ENCODE data around the gene SKP1. TPM values are rescaled to one million over a fixed set of nuclear protein-coding genes. Genes with fewer than 3 reads are reported as not detected.
"Not testable (repeated sequence)": the region's sequence is repeated elsewhere in the genome, so short reads cannot be mapped to it uniquely, and the experiment has no call there.

Gene SKP1
- total RNA-seq, 1 donor from 2014 or later = 207 TPM

DNA sequence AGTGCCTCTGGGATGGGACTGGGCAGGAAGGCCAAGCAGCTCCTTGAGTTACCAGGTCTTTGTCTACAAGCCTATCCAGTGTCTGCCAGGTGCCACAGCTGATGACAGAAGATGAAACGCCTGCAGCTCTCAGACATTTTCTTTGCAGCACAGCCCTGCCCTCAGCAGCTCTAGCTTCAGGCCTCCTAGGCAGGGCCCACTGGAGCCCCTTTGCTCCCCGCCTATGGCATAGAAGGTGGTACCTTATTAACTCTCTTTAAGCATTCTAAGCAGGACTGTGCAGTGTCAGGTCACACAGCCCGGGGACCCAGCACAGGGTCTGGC lies 1.3 kb upstream of the SKP1 start:
- intact Hi-C loops (cut with micrococcal nuclease) = no loop called here

DNA sequence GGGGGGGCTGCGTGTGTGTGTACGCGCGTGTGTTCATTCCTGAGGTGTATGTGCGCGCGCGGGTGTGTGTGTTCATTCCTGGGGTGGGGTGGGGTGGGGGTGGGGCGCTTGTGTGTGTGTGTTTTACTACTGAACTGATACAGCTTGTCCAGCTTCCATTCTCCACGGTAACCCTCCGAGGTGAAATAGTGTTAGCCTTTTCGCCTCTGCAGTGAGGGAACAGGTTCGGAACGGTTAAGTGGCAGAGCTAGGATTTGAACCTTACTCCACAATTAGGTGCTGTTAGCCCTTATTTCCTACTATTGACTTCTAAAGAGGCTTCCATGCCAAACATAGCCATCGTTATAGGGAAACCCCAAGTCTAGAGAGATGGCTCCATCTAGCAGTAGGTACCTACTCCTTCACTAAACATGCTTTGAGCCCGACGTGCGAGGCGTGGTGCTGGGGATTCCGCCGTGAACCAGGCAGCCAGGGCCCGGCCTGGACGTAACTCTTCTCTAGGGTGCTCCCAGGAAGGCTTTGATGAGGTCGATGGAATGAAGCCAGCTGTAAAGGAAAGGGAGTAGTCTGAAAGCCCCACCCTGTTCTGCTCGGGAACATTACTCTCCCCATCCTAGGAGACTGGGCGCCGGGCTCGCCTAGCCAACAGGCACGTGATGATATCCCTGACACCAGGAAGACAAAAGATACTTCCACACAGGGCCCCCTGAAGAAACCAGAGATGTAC lies 782 bp upstream of the SKP1 start:
- intact Hi-C loops (cut with micrococcal nuclease) = loop anchor here (1.0 to 2.0 kb wide), 4 partner anchors 194 to 669 kb away; partner anchors contain the start of gene UBE2B

- intact Hi-C loops (cut with micrococcal nuclease) = loop anchor here (1.0 to 2.0 kb wide), 5 partner anchors 50 to 671 kb away; partner anchors contain the start of genes CAMLG and PPP2CA
Measured at GRCh38 chr5:134175921-134176510, 734 bp downstream of the SKP1 start.

DNA sequence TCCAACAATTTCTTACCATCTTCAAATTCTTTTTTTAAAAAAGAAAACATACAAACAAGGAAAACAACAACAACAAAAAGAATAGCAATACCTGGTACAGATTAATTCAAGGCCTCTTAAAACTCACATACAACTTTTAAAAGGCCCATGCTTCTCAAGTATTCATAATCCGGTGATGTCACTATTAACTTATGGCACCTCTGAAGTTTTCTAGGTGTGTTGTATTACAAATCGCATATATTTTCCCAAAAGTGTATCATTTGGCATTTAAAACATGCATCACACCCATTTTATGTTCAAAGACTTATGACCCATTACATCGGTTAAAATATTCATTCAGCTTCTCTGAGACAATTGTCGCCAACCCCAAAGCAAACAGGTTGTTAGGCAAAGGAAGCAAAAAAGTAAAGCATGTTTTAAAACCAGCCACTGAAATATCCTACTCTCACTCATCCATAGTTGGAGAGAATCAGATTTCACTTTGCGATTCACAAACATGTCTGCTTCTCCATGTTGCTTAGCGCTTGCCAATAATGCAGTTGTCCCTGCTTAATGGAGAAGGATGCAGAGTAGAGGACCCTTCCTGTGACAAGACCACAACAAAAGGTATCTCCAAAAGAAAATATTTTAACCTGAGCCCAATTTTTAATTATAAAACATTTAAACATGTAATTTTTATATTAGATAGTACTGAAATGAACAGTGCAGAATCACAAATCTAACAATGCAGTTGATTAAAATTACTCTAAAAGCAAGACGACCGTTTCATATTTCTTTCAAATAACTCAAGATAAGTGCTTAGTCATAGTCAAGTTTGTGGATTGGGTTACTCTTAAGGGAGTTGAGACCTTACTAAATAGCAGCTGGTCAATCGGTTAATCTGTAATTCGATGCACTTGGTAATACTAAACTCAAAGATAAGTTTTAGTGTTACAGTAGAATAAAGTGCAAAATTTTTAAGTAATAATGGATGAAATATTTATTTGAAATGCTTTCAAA lies 1.6 kb downstream of the SKP1 start:
- intact Hi-C loops (cut with micrococcal nuclease) = no loop called here

DNA sequence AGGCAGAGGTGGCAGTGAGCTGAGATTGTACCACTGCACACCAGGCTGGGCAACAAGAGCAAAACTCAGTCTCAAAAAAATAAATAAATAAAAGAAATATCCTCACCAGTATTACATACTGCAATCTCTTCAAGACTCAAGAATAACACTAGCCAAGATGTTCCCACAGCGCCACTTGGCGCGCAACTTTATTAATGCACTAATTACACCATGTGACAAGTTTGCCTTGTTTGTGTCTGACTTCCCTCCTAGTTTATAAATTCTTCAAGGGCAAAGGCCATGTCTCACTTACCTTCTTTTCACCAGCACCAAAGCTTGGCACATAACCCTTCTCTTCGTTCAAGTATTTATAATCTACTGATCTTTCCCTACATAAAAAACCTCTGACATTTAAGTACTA lies 4.8 kb downstream of the SKP1 start:
- intact Hi-C loops (cut with micrococcal nuclease) = no loop called here

DNA sequence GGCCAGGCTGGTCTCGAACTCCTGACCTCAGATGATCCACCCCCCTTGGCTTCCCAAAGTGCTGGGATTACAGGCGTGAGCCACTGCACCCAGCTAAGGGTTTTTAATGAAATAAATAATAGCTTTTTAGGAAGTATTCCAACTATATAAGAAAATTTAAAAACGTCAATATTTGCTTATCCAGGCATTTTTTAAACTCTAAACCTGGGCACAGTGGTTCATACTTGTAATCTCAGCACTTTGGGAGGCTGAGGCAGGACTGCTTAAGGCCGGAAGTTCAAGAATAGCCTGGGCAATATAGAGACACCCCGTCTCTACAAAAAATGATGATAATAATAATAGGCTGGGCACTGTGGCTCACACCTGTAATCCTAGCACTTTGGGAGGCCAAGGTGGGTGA lies 14.2 kb downstream of the SKP1 start:
- intact Hi-C loops (cut with micrococcal nuclease) = no loop called here

DNA sequence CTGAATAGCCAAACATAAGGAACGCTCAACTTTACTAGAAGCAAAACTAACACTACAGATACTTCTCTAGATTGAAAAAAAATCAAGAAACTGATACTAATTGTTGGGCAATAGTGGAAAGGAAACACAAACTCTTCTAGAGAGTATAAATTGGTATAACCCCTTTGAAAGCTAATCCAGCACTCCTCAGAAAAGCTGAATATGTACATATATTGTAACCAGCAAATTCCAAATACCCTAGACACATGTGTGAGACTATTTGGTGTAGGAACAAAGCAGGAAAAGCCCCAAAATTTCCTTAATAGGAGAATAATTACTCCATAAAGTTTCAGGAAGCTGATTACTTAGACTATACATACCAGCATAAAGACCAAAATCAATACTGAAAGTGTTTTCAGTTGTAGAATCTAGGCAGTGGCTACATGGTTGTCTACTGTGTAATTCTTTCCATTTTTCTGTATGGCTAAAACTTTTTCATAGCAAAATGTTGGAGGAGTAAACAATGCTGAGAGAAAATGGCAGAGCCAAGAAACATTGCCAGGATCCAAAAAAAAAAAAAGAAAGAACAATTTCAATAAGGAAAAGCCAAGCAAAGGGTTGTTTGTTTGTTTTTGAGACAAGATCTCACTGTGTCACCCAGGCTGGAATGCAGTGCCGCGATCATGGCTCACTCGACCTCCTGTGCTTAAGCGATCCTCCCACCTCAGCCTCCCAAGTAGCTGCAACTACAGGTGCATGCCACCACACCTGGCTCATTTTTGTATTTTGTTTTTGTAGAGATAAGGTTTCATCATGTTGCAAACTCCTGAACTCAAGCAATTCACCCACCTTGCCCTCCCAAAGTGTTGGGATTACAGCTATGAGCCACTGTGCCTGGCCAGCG lies 15.0 kb downstream of the SKP1 start:
- intact Hi-C loops (cut with micrococcal nuclease) = no loop called here

DNA sequence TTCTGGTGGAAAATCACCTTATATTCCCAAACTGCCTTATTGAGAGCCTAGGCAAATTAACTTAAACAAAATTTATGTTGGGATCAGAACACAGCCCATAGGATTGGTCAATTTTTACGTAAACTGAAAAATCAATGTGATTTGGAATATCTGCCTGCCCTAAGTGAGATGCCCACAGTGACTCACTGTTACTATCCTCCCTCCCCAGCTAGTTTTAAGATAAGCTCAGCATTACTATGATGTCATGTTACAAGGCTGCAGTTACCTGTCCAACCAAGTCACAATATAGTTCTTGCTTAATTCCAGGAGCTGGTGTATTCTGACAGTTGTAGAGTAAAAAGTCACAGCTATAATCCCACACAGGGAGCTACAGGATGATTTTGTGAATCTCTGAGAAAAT lies 23.1 kb downstream of the SKP1 start:
- intact Hi-C loops (cut with micrococcal nuclease) = no loop called here

DNA sequence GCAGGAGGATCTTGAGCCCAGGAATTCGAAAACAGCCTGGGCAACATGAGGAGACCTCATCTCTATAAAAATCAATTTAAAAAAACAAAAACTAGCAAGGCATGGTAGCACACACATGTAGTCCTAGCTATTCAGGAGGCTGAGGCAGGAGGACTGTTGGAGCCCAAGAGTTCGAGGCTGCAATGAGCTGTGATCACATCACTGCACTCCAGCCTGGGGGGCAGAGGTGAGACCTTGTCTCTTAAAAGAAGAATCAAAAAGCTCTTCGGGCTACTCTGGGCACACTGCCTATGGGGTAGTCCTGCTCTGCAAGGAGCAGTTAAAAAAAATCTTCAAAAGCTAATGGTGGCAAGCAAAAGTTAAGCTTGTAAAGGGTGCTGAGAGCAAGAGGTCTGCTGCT lies 23.5 kb downstream of the SKP1 start:
- intact Hi-C loops (cut with micrococcal nuclease) = no loop called here

DNA sequence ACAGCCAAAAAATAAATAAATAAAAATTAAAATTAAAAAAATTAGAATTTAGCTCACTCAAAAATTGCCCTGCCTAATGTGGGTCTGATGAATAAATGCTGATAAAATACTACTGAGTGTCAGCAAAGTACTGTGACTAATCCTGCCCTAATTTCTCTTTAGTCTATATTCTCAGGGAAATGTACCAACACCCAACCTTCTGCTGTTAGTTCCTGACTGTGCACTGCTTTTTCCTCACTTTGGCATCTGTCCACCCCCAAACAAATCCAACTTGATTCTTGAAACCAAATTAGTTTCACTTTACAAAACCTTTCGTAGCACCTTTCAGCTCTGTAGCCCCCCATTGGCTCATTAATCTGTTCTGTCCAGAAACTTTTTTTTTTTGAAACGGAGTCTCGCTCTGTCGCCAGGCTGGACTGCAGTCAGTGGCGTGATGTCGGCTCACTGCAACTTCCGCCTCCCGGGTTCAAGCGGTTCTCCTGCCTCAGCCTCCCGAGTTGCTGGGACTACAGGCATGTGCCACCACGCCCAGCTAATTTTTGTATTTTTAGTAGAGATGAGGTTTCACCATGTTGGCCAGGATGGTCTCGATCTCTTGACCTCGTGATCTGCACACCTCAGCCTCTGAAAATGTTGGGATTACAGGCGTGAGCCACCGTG lies 24.4 kb downstream of the SKP1 start:
- intact Hi-C loops (cut with micrococcal nuclease) = not testable (repeated sequence)

DNA sequence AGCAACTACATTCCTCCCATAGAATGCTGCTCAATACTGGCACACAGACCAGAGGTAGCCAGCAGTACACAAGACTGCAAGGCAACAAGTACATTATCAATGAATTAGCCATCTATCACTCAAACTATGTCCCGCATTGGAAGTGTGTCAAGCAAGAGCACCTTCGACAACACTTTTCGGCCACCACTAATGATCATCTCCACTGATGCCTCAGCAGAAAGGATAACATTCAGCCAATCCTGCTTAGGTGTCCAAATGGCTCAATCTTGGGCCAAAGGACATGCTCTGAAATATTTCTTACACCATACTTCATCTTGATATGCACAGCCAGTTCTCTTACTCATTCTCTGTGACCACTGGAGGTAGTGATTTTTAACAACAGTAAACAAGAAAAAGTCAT lies 25.0 kb downstream of the SKP1 start:
- intact Hi-C loops (cut with micrococcal nuclease) = no loop called here

DNA sequence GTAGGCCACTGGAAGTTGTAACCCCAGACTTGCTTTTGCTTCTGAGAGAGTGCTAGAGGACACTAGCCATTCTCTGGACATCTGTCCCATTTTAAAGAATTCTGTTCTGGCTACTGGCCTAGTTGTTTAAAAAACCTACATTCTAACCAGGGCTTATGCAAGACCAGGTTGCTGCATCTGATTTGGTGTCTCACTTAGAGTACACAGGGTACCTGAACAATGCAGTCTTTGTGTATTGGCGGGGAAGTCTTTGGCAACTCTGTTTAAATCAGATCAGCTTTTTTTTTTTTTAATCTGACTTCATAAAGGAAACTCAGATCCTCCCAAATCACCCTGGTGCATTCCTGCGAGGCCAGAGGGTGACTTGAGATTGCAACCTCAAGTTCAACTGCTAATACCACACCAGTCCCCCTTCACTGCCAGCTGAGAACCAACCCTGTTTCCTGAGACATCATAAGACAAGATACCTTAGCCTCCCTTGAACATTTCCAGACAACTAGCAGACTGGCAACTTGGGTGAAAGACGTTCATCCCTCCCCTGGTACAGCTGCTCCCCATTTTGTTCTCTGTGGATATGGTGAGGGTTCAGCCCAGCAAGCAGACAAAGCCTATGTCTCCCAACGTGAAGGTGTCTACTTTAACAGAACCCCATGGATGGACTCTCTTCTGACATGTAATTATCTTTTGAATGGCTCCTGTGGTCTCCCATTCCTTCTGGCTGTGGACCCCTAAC lies 27.0 kb downstream of the SKP1 start:
- intact Hi-C loops (cut with micrococcal nuclease) = no loop called here

- intact Hi-C loops (cut with micrococcal nuclease) = no loop called here
Measured at GRCh38 chr5:134148986-134149539, 27.7 kb downstream of the SKP1 start.

- intact Hi-C loops (cut with micrococcal nuclease) = no loop called here
Measured at GRCh38 chr5:134148316-134148715, 28.4 kb downstream of the SKP1 start.

GRCh38 chr5:134146651-134147518 lies 29.9 kb downstream of the SKP1 start:
- intact Hi-C loops (cut with micrococcal nuclease) = no loop called here

GRCh38 chr5:134145779-134146581 lies 30.8 kb downstream of the SKP1 start:
- intact Hi-C loops (cut with micrococcal nuclease) = loop anchor here (1.0 kb wide), 1 partner anchor 107 kb away; no protein-coding TSS in a partner anchor

GRCh38 chr5:134145041-134145757 lies 31.6 kb downstream of the SKP1 start:
- intact Hi-C loops (cut with micrococcal nuclease) = loop anchor here (1.0 kb wide), 1 partner anchor 106 kb away; no protein-coding TSS in a partner anchor

All from T-helper 2 cell treated with Interferon-gamma antibody and Interleukin-4, amounts not matched to agents 100 ng/mL and 5 ng/mL, for 36 hours (primary cell).